HG02943 (cell line): Measurements from ENCODE around the gene NAPA.
A peak's percentile ranks its signal among the peaks of the same experiment; 100 is the strongest.
"Not testable (repeated sequence)": the region's sequence is repeated elsewhere in the genome, so short reads cannot be mapped to it uniquely, and the experiment has no call there.

Experiments
- ATAC-seq: cut with Tn5 transposase; IDR thresholded peaks from one replicate; pipeline ENCODE4 v1.9.1; 2021; ENCODE audit warnings: mild to moderate bottlenecking, low read depth, moderate library complexity; ENCODE audit not compliant: unreplicated experiment

NAPA gene

DNA sequence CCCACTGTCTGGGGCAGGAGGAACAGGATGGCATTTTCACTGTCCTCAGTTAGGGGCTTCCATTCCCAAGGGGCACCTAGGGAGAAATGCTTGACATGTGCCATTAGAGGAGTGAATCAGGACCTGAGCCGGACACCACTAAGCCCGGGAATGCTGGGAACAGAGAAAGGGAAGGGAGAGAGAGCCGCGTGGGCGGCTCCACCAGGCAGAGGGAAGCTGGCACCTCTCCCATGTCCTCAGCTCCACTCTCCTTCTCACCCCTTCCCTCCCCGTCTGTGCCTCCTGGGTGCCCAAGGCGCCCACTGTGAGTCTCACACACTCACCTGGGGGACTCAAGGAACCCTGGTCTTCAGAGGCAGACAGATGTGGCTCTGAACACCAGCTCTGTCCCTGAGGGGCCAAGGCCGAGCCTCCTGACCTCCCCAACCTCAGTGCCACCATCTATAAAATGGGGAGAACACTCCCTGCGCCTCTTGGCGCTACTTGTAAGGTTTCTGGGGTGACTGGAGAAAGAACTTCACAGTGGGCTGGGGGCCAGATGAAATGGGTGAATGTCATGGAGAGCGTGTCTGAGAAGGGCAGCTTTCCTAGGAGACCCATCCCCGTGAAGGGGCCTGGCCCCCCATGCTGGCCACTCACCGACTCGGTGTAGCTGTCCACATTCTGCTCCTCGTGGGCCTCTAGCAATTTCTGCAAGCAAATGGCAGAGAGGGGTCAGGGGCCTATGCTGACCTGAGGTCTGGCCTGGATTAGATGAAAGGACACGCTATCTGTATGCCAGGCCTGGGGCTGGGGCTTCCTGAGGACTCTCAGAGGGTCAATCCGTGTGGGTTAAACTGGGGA is 25.6 kb downstream of the NAPA start:
- ATAC-seq: no peak

DNA sequence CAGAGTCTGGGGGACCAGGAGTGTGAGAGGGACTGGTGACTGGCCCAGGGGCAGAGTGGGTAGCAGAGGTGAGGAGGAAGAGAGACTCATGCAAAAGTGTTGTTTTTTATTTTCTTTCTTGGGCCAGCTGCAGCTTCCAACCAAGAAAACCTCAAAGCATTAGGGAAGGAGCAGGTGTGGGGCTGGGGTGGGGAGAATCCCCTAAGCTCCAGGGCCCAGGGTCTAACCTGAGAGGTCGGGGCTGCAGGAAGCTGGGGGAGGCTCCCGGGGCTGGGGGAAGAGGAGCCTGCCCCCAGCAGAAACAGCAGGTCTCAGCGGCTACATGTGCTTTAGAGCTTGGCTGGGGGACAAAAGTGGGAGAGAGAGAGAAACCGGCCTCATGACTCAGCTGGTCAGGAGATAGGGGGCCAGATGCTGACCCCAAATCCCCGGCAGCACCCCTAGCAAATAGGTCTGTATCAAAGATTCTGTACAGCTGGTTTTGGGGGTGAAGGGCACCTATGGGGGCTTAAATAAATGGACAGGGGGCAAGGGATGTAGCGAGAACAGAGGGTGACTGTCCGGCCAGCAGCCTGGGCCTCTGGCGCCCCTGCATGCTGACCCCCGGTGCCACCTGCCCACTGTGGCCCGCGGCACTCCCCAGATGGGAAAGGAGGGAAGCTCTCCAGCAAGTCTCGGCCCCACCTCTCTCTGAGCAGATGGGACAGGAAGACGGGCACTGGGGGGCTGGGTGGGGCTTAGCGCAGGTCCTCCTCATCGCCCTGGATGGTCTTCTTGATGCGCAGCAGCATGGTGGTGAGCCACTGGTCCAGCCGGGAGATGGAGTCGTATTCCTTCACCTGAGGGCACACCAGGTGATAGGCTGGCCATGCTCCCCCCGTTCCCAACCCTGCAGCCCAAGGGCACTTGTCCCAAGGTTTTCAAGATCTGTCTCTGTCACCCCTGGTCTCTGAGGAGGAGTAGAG is 27.0 kb downstream of the NAPA start:
- no peak for ATAC-seq

DNA sequence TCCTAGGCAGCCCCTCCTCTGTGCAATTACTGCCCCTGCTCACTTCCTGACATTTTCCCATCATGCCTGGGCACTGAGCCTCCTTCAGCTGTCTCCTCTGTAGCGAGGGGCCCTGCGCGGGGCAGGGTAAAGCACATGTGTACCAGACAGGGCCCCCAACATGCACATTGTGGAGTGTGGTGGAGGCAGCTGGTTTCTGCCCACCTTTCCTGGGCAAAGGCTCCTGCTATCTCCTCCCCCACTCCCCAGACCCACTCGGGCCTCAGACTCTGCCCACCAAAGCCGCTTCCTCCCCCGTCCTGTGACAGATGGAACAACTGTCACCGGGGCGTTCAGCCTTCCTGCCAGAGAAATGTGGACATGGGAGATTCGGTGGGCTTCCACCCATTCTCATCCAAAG is 28.0 kb downstream of the NAPA start:
- no peak for ATAC-seq

DNA sequence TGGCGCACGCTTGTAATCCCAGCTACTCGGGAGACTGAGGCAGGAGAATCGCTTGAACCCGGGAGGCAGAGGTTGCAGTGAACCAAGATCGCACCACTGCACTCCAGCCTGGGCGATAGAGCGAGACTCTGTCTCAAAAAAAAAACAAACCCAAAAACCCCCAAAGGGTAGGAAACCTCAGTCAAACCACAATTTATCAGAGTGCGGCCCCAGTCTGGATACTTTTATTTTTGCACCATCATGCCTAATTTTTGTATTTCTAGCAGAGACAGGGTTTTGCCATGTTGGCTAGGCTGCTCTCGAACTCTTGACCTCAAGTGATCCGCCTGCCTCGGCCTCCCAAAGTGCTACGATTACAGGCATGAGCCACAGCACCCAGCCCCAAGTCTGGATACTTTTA is 28.6 kb downstream of the NAPA start:
- not testable (repeated sequence) for ATAC-seq

DNA sequence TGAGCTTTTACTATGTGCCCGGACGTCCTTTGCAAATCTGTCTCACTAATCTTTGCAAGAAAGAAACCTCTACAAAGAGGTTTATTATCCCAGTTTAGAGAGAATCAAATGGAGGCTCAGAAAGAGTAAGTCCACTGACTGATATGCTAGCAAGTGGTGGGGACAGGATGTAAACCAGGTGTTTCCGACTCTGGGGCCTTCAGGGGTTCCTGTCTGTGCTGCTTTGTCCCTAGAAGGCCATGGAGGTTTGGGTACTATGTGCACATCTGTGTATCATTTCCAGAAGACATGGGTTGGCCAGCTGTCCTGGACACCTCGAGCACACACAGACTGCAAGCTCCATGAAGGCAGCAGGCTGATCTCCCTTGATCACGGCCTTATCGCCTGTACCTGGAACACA is 29.7 kb downstream of the NAPA start:
- ATAC-seq: no peak

DNA sequence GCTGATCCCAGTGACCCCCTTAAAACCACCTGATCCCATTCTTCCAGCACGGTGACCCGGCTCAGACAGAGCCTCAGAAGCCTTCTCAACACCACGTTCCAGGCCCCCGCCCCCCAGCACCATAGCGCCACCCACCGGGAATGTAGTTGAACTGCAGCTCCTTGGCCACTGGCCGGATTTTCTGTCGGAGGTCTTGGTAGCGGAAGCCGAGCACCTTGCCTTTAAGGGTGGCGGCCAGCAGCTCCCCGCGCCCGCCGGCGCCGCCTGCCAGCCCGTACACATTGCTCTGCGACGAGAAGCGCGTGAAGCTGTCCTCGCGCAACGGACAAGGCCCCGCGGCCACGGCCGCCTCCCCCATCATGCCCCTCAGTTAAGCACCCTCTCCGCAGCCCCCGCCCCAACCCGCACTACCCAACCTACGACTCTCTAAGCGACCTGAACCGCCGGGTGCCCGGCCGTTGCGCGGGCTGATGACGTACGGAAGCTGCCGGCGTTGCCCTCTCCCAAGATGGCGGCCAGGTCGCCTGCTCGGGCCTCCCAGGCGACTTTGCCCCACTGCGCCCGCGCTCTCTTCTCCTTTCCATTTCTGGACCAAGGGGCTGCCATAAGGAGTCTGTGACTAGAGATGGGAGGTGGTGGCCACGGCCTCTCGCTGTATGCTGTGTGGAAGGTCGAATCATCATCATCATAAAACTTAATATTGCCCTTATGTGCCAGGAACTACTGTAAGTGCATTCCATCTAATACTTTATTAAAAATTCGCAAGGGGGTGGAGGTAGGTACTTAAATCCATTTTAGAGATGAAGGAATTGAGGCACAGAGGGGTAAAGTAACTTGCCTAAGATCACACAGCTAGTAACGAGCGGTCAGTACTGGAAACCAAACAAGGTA is 30.8 kb downstream of the NAPA start, which contains the start of gene KPTN:
TSS of gene KPTN (minus strand) at position 420 of the 891 bp plus-strand sequence. CDS start at position 361, 59 bp downstream.
- peak; percentile 51 for ATAC-seq

DNA sequence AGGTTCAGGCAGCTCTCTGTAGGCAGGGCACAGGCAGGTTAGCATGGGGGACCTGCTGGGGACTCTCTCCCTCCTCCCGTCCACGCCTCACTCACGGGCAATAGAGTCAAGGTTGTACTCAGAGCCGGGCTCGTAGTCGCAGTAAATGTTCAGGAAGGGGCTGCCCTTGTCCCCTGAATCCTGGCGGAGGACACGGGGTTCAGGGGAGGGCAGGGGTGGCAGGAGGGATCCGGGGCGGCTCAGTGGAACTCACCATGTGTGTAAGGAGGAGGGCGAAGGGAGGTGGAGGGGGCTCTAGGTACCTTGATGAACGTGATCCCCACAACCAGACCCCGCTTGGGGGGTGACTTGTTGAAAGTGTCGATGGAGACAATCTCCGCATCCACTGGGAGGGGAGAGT is 31.7 kb downstream of the NAPA start:
- ATAC-seq: no peak

DNA sequence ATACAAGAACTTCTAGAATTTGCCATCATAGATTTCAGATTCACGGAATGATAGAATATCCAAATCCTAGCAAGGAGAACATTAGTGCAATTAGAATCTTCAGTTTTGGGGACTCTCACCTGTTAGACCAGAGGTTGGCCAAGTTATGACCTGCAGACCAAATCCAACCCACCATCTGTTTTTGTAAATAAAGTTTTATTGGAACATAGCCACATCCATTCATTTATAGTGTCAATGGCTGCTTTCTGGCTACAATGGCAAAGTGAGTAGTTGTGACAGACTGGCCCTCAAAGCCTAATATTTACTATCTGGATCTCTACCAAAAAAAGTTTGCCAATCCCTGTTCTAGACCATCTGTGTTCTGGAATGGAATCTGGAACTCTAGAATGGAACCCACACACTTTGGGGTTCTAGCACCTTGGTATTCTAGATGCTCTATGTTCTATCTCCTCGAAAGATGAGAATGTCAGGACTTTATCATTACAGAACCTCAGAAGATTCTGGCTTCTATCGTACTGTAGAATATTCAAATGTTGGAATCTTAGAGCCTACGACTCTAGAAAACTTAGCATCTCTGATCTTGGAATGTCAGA is 33.3 kb downstream of the NAPA start:
- no peak for ATAC-seq

DNA sequence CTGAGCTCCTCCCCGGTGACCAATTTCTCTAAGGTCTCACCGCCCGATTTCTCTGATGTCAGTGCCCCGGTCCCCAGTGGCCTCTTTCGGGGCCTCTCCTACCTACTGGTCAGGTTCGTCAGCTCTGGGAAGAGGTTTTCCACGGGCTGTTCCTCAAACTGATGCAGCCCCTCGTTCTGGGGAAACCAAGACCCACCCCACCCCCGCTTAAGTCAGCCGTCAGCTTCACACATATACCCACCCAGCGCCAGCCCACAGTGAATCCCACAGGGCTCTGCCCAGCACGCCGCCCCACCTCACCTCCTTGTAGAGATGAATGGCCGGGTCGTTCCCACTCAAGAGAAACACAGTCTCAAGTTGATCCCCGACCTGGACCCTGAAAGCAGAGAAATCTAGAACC is 34.2 kb downstream of the NAPA start:
- ATAC-seq: no peak

DNA sequence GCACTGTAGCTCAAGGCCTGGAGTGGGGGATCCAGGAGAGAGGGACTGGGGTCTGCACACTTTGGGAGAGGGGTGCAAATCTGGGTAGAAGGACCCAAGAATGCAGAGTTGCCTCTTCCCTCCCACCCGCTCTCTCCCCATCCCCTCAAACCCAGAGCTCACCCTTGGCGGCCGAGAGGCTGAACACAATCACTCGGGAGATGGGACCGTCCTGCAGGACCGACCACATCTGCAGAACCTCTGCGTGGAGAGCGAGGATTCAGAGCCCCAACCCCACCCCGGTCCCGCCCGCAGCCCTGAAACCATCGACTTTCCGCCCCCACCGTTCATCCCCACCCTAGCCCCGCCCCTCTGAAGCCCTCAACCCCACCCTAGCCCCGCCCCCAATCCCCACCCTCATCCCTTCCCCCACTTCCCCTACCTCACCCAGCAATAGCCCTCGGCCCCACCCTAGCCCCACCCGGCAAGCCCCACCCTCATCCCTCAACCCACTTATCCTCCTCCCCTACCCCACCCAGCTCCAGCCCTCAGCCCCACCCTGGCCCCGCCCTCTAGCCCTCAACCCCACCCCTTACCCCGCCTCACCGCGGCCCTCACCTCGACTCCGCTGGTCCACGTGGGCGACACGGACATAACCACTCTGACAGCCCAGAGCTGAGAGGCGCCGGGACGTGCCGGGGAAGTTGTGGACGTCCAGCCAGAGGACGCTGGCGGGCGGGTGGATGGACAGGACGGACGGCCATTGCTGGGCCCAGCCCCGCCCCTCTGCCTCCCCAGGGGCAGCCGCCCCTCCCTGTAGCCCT is 35.0 kb downstream of the NAPA start:
- no peak for ATAC-seq

DNA sequence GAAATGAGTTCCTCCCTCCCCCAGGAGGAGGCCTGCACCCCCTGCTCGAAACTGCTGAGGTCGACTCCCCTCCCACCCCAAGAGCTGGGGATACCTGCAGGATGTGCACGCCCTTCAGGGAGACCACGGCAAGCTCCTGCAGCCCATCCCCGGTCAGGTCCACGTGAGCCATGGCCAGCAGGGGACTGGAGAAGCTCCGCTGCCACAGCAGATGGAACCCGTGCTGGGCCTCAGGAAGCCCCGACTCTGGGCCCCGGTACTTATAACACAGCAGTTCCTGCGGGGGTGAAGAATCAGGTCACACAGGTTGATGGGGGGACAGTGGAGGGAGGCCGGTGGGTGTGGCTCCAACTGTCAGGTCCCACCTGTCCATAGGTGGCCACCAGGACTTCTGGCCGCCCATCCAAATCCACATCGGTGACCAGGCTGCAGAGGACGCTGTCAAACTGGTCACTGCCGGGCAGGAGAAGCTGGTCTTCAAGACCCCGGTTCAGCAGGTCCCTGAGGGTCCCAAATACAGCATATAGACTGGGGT is 38.4 kb downstream of the NAPA start:
- no peak for ATAC-seq

DNA sequence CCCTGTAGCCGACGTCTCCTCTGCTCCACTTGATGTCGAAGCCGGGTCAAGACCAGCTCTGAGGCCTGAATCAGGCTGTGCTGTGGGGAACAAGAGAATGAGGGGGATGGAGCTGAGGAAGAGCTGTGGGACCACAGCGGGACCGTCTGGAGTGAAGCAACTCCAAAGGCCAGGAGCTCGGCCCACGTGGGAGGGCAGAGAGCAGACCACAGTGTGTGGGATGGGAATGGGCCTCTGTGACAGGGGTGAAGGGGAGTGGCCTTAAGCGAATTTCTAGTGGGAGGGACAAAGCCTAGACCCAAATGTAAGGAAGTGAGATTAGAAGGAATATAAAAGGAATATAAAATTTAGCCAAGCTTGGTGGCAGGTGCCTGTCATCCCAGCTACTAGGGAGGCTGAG is 39.4 kb downstream of the NAPA start:
- ATAC-seq: no peak

DNA sequence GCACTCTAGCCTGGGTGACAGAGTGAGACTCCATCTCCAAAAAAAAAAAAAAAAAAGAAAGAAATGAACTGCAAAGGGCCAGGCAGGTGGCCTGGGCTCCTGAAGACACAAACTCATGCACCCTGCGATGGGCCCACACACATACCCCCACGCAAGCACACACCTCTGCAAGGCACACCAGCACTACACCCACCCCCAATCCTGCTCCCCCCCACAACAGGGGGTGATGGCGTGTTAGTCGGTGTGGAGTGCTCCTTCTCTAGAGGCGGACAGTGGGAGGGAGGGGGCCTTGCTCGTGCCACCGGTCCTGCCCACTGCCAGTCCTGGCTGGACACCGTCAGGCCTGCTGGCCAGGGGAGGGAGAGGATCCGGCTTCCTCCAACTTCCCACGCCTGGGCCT is 41.5 kb downstream of the NAPA start:
- no peak for ATAC-seq

DNA sequence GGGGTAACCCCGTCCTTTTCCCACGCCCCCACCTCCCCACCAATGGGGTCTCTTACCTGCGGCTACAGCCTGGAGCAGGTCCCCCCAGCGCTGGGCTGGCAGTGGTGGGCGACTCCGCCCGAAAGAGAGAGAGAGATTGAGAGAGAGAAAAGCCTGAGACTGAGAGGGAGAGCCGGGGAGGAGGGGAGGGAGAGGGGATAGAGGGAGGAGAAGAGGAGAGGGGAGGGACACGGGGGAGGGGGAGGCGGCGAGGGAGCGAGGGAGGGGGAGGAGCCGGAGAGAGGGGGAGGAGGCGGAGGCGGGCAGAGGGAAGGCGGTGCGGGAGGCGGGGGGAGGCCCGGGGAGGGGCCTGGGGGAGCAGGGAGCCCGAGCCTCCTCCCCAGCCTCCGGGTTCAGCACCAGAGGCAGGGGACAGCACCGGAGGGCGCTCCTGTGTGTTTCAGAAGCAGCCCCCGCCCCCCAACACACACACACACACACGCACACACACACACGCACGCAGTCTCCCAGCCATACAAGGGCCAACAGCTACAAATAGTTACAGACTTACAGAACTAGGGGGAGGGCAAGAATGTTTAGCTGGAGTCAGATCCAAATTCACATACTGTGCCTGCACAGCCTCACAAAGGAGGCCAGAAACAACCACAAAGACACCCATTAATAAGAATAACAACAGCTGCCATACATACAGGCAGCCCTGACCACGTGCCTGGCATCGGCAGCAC is 43.0 kb downstream of the NAPA start, which contains the start of gene SLC8A2:
TSS of gene SLC8A2 (minus strand) at position 161 of the 725 bp plus-strand sequence. CDS start 5,490 bp downstream, outside the sequence.
- no peak for ATAC-seq

DNA sequence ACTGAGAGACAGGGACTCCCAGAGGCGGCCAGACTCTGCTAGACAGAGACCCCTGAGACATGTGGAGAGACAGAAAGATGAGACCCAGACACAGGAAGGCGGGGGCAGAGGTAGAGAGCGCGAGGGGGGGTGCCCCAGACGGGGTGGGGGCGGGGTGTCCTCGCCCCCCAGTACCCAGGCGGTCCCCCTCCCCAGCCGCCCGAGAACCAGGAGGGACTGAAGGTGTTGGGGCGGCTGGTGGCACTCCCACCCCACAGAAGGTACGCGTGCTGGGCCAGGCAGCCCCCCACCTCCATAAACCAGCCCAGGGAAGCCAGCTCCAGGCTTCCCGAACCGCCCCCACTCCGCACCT is 43.5 kb downstream of the NAPA start:
- no peak for ATAC-seq

DNA sequence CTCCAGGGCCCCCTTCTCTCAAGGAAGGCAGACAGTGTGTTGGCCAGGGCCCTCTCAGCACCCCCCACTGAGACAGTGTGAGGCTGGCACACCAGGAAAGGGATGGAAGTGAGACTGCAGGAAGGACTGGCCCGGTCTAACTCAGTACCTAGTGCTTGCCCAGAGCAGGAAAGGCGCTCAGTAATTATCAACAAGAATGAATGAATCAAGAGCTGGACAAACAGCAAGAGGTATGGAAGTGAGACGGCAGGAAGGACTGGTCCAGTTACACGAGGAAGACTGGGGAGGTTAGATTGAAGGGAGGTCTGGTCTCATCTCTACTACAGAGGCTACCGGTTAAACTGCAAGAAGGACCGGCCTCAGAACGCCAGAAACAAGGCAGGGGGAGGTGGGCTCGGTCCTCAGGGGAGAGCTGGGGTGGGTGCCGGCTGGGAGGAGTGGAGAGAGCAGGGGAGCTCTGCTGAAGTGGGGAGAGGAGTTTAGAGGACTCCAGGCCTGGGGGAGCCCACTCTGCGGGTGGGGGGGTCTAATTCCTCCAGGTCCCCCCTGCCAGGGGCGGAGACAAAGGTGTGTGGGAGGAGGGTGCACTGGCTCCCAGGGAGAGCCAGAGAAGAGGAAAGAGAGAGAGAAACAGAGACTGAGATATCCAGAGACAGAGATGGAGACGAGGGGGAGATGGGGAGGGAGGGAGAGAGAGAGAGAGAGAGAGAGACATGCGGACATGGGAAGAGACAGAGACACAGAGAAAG is 44.2 kb downstream of the NAPA start:
- no peak for ATAC-seq

DNA sequence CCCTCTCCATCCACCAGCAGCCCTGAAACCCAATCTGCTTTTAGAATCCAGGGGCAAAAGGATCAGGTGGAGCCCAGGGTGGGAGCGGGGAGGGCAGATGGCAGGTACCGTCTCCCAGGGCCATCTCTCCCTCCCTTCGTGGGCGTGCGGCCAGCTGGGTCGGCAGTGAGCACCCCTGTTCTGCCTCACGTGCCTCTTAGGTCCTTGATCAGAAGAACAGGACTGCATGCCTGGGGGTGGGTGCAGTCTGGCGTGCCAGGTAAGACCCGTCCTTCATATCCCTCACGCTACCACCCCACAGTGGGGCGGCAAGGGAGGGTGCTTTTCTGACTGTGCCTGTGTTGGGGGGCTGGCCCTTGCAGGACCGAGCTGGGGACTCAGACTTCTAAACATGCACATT is 45.1 kb downstream of the NAPA start:
- no peak for ATAC-seq

DNA sequence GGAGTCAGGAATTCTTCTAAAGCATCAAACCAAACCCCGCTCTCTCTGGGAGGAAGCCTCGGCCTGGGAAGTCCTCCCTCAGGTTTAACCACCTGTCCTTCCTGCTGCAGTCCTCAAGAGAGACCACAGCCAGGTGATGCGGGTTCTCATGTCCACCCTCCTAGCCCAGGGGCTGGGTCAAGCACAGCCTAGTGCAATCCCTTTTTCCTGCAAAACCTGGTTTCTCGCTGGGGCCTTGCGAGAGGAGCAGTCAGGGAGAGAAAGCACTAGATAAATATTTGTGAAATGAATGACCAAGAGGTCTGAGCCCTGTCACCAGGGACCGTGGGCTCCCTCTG is 45.5 kb downstream of the NAPA start:
- no peak for ATAC-seq
